ENCODE data around the gene CDC42SE1. TPM values are rescaled to one million over a fixed set of nuclear protein-coding genes. Genes with fewer than 3 reads are reported as not detected.

Gene CDC42SE1
- total RNA-seq, 2 experiments from 2014 or later: 128 TPM

DNA sequence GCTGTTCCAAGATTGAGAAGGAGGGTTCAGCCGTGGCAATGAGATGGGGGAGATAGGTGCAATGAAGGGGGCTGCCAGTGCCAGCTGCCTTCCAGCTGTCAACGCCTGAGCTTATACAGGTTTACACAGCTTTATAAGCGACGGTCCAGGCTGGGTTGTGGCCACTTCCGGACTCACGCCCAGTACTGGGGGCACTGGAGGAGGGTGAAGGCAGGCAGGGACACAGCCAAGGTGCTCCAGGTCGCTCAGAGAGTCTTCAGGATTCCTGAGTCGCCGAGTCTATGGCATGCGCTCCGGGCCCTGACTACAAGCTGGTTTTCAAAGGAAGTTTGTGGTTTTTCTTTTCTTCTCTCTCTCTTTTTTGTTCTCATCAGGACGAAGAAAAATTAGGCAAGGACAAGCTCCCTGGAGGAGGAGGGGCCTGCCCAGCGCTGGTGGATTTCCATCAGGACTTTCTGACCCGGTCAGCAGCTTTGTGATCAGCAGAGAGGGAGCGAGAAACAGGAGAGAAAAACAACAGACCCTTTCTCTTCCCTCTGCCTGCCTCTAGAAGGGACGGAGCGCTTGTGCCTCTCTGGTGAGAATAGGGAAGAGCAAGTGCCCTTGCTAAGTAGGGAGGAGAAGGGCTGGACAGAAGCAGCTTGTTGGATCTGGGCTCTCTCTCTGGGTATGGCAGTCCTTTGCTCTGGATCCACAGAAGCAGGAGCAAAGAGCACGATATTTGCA is 52.9 kb downstream of the CDC42SE1 start, which contains the start of gene MINDY1:
Gene MINDY1, minus strand, starts transcription at position 576 of the 726 bp plus-strand sequence. CDS start 4,285 bp downstream, outside the sequence.
- Mint-ChIP-seq H3K36me3 (peaks cover 2% of the 10 kb centered on the region), H3K4me1 (peaks cover 65% of the 10 kb centered on the region)

GRCh38 chr1:151005729-151006319 is 53.6 kb downstream of the CDC42SE1 start:
- peaks cover 62% of the 10 kb centered on the region for H3K4me1 Mint-ChIP-seq
- no peaks in the 10 kb centered on the region for H3K27me3 Mint-ChIP-seq
- DNase-seq: no peak
- no peaks in the 10 kb centered on the region for H3K9me3 Mint-ChIP-seq
- H3K27ac Mint-ChIP-seq: peak overlapping the region; percentile 85
- peak overlapping the region; percentile 94 for H3K4me3 Mint-ChIP-seq
- peaks cover 1% of the 10 kb centered on the region for H3K36me3 Mint-ChIP-seq

More for the DNA sequence above, 52.9 kb downstream of the CDC42SE1 start, which contains the start of gene MINDY1:
- no peaks in the 10 kb centered on the region for H3K27me3 Mint-ChIP-seq
- H3K27ac Mint-ChIP-seq: peak within 1 kb of the TSS; percentile 85
- H3K9me3 Mint-ChIP-seq: no peaks in the 10 kb centered on the region
- DNase-seq: peak; percentile 43
- H3K4me3 Mint-ChIP-seq: peak within 1 kb of the TSS; percentile 94

- DNase-seq: no peak
- peak overlapping the region; percentile 64 for H3K27ac Mint-ChIP-seq
- peaks cover 6% of the 10 kb centered on the region for H3K36me3 Mint-ChIP-seq
- H3K9me3 Mint-ChIP-seq: no peaks in the 10 kb centered on the region
- H3K4me3 Mint-ChIP-seq: no peak overlapping the region
- H3K4me1 Mint-ChIP-seq: peaks cover 59% of the 10 kb centered on the region
- H3K27me3 Mint-ChIP-seq: no peaks in the 10 kb centered on the region
Observed at GRCh38 chr1:151003180-151003579, 56.2 kb downstream of the CDC42SE1 start.

GRCh38 chr1:151002611-151003010 is 56.8 kb downstream of the CDC42SE1 start:
- no peak for DNase-seq
- peaks cover 6% of the 10 kb centered on the region for H3K36me3 Mint-ChIP-seq
- no peak overlapping the region for H3K4me3 Mint-ChIP-seq
- H3K4me1 Mint-ChIP-seq: peaks cover 54% of the 10 kb centered on the region
- H3K27me3 Mint-ChIP-seq: no peaks in the 10 kb centered on the region
- H3K9me3 Mint-ChIP-seq: no peaks in the 10 kb centered on the region
- H3K27ac Mint-ChIP-seq: peak overlapping the region; percentile 64

DNA sequence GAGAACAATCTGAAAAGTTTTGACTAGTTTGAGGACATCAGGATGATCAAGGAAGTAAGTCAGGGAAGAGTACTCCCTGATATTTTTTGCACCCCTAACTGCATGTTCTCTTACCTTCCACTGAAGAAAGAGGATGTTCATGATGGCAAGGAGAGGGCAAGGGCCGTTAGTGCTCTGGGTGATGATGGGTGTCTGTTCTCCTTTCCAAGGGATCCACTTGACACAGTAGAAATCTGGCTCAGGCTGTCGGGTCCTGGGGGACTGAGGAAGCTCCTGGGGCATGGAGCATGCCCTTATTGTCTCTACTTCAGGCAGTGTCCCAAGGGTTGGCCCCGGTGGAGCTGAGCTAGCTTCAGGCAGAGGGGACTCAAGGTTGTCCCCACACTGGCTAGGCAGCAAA is 57.4 kb downstream of the CDC42SE1 start:
- Mint-ChIP-seq H3K27me3 (no peaks in the 10 kb centered on the region), H3K27ac (no peak overlapping the region), H3K4me3 (no peak overlapping the region), H3K4me1 (peaks cover 48% of the 10 kb centered on the region), H3K36me3 (peaks cover 6% of the 10 kb centered on the region), H3K9me3 (no peaks in the 10 kb centered on the region)
- DNase-seq: no peak

- no peaks in the 10 kb centered on the region for H3K9me3 Mint-ChIP-seq
- peaks cover 6% of the 10 kb centered on the region for H3K36me3 Mint-ChIP-seq
- no peak overlapping the region for H3K27ac Mint-ChIP-seq
- no peaks in the 10 kb centered on the region for H3K27me3 Mint-ChIP-seq
- DNase-seq: no peak
- no peak overlapping the region for H3K4me3 Mint-ChIP-seq
- peaks cover 43% of the 10 kb centered on the region for H3K4me1 Mint-ChIP-seq
Observed at GRCh38 chr1:151001602-151002001, 57.8 kb downstream of the CDC42SE1 start.

Other genes with a start within 250 kb of the CDC42SE1 start
- gene ARNT, start 183.0 kb downstream of the CDC42SE1 start, total RNA-seq: 10 to 100 TPM; 38.5 to 39.2 TPM
- not detected for gene CTXND2, start 172.5 kb downstream of the CDC42SE1 start, total RNA-seq
- gene SETDB1, start 133.3 kb downstream of the CDC42SE1 start, total RNA-seq: 10 to 100 TPM; 40.4 to 51.1 TPM
- 100 to 1,000 TPM; 160 to 166 TPM for gene CERS2, start 84.8 kb downstream of the CDC42SE1 start, total RNA-seq
- not detected for gene ANXA9, start 77.3 kb downstream of the CDC42SE1 start, total RNA-seq
- gene MINDY1, start 52.7 kb downstream of the CDC42SE1 start, total RNA-seq: 10 to 100 TPM in 1 of 2 experiments, 1 to 10 TPM in 1; 9.4 to 11.6 TPM
- 10 to 100 TPM; 13.0 to 14.4 TPM for gene PRUNE1, start 51.2 kb downstream of the CDC42SE1 start, total RNA-seq
- gene BNIPL, start 23.0 kb downstream of the CDC42SE1 start, total RNA-seq: under 1 TPM; 0.52 to 0.54 TPM
- gene C1orf56, start 11.9 kb downstream of the CDC42SE1 start, total RNA-seq: 1 to 10 TPM; 1.1 to 1.2 TPM
- 1 to 10 TPM; 4.9 to 5.0 TPM for gene MLLT11, start 775 bp upstream of the CDC42SE1 start, total RNA-seq
- gene GABPB2, start 11.1 kb upstream of the CDC42SE1 start, total RNA-seq: 10 to 100 TPM; 17.9 to 19.1 TPM
- 1 to 10 TPM; 1.4 to 4.1 TPM for gene SEMA6C, start 87.0 kb upstream of the CDC42SE1 start, total RNA-seq
- gene TNFAIP8L2, start 97.0 kb upstream of the CDC42SE1 start, total RNA-seq: 10 to 100 TPM; 22.2 to 22.3 TPM
- gene LYSMD1, start 106.3 kb upstream of the CDC42SE1 start, total RNA-seq: 1 to 10 TPM; 3.5 TPM
- 10 to 100 TPM; 80.9 to 81.9 TPM for gene SCNM1, start 106.5 kb upstream of the CDC42SE1 start, total RNA-seq
- 1 to 10 TPM; 2.3 to 2.5 TPM for gene TMOD4, start 116.4 kb upstream of the CDC42SE1 start, total RNA-seq
- gene VPS72, start 130.6 kb upstream of the CDC42SE1 start, total RNA-seq: 10 to 100 TPM; 66.4 to 79.1 TPM
- 10 to 100 TPM; 70.0 to 72.3 TPM for gene PIP5K1A, start 138.9 kb upstream of the CDC42SE1 start, total RNA-seq
- gene PSMD4, start 195.1 kb upstream of the CDC42SE1 start, total RNA-seq: 100 to 1,000 TPM; 217 to 249 TPM
- 10 to 100 TPM; 27.0 to 29.9 TPM for gene ZNF687, start 222.7 kb upstream of the CDC42SE1 start, total RNA-seq